Measurements from ENCODE around the gene SCN1A. TPM values are rescaled to one million over a fixed set of nuclear protein-coding genes. Genes with fewer than 3 reads are reported as not detected.

SCN1A gene
- total RNA-seq, 4 donors from 2014 or later, result not detected

DNA sequence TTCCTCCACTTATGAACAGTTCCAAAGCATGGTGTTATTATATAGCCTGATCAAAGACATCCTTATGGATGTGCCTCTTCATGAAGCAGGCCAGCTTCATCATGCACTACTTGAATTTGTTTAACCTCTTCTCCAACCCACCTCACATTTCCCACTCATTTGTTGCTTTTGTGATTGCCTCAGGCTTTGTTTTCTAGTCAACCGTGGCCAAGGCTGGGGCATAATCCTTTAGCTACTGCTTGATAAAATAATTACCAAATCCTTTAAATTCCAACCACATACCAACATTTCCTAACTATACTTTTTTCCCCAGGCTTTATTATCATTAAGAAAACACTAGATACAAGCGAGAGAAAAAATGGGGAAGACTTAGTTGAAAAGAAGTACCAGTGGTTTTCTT is 39.6 kb upstream of the SCN1A start:
- ATAC-seq, result no peak
- Histone ChIP-seq H3K4me3 (no peak overlapping the region), H3K27me3 (no peaks in the 10 kb centered on the region), H3K36me3 (no peaks in the 10 kb centered on the region), H3K27ac (no peak overlapping the region), H3K4me1 (no peaks in the 10 kb centered on the region), H3K9me3 (no peaks in the 10 kb centered on the region)
- in situ Hi-C loops (cut with MboI; ENCODE audit: low sequenced_read_pairs in 4 of 4), result no loop called here
- intact Hi-C loops (cut with DNase I; ENCODE audit: low total_unique reads), result no loop called here
- no peak for DNase-seq
- TF ChIP-seq, protein P1, sequence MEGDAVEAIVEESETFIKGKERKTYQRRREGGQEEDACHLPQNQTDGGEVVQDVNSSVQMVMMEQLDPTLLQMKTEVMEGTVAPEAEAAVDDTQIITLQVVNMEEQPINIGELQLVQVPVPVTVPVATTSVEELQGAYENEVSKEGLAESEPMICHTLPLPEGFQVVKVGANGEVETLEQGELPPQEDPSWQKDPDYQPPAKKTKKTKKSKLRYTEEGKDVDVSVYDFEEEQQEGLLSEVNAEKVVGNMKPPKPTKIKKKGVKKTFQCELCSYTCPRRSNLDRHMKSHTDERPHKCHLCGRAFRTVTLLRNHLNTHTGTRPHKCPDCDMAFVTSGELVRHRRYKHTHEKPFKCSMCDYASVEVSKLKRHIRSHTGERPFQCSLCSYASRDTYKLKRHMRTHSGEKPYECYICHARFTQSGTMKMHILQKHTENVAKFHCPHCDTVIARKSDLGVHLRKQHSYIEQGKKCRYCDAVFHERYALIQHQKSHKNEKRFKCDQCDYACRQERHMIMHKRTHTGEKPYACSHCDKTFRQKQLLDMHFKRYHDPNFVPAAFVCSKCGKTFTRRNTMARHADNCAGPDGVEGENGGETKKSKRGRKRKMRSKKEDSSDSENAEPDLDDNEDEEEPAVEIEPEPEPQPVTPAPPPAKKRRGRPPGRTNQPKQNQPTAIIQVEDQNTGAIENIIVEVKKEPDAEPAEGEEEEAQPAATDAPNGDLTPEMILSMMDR (IDR thresholded peaks at IDR 0.05 in 4 of 5, conservative IDR thresholded peaks at IDR 0.05 in 1 of 5), result no peak
- TF ChIP-seq POLR2A (IDR thresholded peaks at IDR 0.05), result no peak

DNA sequence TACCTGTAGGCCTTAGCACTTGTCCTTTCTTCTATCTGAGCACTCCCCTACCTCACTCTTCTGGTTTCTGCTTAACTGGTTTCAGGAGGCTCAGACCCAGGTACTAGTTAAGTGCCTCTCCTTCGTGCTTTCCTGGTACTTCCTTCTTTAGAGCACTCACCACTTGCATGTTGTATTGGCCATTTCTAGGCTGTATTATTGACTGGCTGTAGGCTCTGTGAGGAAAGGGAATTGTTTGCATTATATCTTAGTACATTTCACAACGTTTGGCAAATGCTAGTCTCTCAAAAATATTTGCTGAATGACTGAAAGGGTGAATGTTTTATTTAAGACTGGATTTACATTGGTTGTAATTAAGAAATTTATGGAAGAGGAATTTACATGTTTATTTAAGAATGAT is 36.0 kb upstream of the SCN1A start:
- no peak for ATAC-seq
- Histone ChIP-seq H3K36me3 (no peaks in the 10 kb centered on the region), H3K4me3 (no peak overlapping the region), H3K9me3 (no peaks in the 10 kb centered on the region), H3K4me1 (no peaks in the 10 kb centered on the region), H3K27ac (no peak overlapping the region), H3K27me3 (no peaks in the 10 kb centered on the region)
- in situ Hi-C loops (cut with MboI; ENCODE audit: low sequenced_read_pairs in 4 of 4) (no loop called here), intact Hi-C loops (cut with DNase I; ENCODE audit: low total_unique reads) (no loop called here)
- no peak for TF ChIP-seq POLR2A (IDR thresholded peaks at IDR 0.05)
- TF ChIP-seq, protein P1 (IDR thresholded peaks at IDR 0.05 in 4 of 5, conservative IDR thresholded peaks at IDR 0.05 in 1 of 5), result no peak
- DNase-seq, result no peak

DNA sequence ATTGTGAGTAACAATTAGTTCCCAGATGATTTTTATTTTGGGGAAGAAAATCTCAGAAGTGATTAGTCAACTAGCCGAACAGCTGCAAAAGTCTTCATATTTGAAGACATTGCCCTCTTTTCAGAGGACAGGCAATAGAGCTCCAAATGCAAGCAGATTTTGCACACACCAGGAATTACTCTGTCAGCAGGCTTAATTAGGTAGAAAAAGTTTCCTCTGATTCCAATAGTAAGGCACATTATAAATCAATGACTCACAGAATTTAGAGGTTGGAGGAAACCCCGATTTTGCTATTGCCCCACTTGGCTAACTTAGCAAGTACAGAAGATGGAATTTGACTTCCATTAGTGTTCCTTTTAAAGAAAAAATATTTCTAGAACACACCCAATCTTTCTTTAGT is 30.7 kb upstream of the SCN1A start:
- in situ Hi-C loops (cut with MboI; ENCODE audit: low sequenced_read_pairs in 4 of 4), result no loop called here
- intact Hi-C loops (cut with DNase I; ENCODE audit: low total_unique reads), result no loop called here
- ATAC-seq, result no peak
- no peaks in the 10 kb centered on the region for H3K36me3 ChIP-seq
- no peak overlapping the region for H3K27ac ChIP-seq
- no peaks in the 10 kb centered on the region for H3K27me3 ChIP-seq
- no peak for DNase-seq
- no peaks in the 10 kb centered on the region for H3K4me1 ChIP-seq
- no peak overlapping the region for H3K4me3 ChIP-seq
- no peak for TF ChIP-seq POLR2A (IDR thresholded peaks at IDR 0.05)
- TF ChIP-seq, protein P1 (IDR thresholded peaks at IDR 0.05 in 4 of 5, conservative IDR thresholded peaks at IDR 0.05 in 1 of 5), result no peak
- no peaks in the 10 kb centered on the region for H3K9me3 ChIP-seq

DNA sequence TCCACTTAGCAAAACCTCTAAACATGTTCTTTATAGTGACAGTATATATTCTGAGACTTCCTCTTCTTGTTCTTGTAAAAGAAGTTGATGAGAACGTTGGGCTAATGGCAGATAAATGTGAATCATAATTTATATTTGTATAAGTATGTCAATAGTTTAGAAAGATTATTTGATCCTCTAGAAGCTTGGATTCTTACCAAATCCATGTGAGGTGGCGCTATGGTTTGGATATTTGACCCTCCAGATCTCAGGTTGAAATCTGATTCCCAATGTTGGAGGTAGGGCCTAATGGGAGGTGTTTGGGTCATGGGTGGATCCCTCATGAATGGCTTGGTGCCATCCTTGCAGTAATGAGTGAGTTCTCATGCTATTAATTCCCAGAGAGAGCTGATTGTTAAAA is 29.8 kb upstream of the SCN1A start:
- ATAC-seq (no peak), DNase-seq (no peak)
- intact Hi-C loops (cut with DNase I; ENCODE audit: low total_unique reads) (no loop called here), in situ Hi-C loops (cut with MboI; ENCODE audit: low sequenced_read_pairs in 4 of 4) (no loop called here)
- Histone ChIP-seq H3K36me3 (no peaks in the 10 kb centered on the region), H3K4me3 (no peak overlapping the region), H3K27me3 (no peaks in the 10 kb centered on the region), H3K9me3 (no peaks in the 10 kb centered on the region), H3K27ac (no peak overlapping the region), H3K4me1 (no peaks in the 10 kb centered on the region)
- TF ChIP-seq POLR2A (IDR thresholded peaks at IDR 0.05), result no peak
- TF ChIP-seq, protein P1 (IDR thresholded peaks at IDR 0.05 in 4 of 5, conservative IDR thresholded peaks at IDR 0.05 in 1 of 5), result no peak

DNA sequence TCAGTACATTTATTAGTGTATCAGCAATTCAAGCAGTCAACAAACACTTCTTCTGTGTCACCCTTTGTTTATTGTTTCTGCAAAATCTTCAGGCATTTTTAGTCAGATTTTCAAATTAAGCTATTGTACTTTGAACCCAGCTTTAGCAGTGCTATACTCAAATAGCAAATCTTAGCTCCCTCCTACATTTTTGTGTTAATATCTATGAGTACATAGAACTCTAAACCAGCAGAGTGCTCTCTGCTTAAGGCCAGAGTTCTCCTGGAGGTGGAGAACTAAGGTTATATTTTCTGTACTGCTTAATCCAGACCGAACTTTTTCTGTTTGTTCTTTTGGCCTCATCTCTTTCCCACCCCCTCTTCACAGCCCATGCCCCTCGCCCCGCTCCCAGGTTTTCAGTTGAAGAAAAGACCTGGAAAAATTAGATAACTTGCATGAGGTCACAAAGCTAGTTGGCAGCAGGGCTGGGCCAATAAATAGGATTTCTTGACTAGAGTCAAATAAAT is 29.2 kb upstream of the SCN1A start:
- DNase-seq (no peak), ATAC-seq (no peak)
- Histone ChIP-seq H3K27ac (no peak overlapping the region), H3K4me1 (no peaks in the 10 kb centered on the region), H3K4me3 (no peak overlapping the region), H3K27me3 (no peaks in the 10 kb centered on the region), H3K36me3 (no peaks in the 10 kb centered on the region), H3K9me3 (no peaks in the 10 kb centered on the region)
- no peak for TF ChIP-seq POLR2A (IDR thresholded peaks at IDR 0.05)
- TF ChIP-seq, protein P1 (IDR thresholded peaks at IDR 0.05 in 4 of 5, conservative IDR thresholded peaks at IDR 0.05 in 1 of 5), result no peak
- in situ Hi-C loops (cut with MboI; ENCODE audit: low sequenced_read_pairs in 4 of 4), result no loop called here
- intact Hi-C loops (cut with DNase I; ENCODE audit: low total_unique reads), result no loop called here

Measured in gastrocnemius medialis (tissue), 4 donors.